HS-27A (cell line): ENCODE data around the gene ASPDH.
"Not testable (repeated sequence)": the region's sequence is repeated elsewhere in the genome, so short reads cannot be mapped to it uniquely, and the experiment has no call there.

ENCODE experiments used
- DNase-seq: peaks from one replicate; pipeline ENCODE4 v3.0.0-alpha.2; 2012; ENCODE audit warnings: low read depth, missing footprints

ASPDH gene

GRCh38 chr19:50547385-50548190 lies 33.9 kb upstream of the ASPDH start:
- no peak for DNase-seq

DNA sequence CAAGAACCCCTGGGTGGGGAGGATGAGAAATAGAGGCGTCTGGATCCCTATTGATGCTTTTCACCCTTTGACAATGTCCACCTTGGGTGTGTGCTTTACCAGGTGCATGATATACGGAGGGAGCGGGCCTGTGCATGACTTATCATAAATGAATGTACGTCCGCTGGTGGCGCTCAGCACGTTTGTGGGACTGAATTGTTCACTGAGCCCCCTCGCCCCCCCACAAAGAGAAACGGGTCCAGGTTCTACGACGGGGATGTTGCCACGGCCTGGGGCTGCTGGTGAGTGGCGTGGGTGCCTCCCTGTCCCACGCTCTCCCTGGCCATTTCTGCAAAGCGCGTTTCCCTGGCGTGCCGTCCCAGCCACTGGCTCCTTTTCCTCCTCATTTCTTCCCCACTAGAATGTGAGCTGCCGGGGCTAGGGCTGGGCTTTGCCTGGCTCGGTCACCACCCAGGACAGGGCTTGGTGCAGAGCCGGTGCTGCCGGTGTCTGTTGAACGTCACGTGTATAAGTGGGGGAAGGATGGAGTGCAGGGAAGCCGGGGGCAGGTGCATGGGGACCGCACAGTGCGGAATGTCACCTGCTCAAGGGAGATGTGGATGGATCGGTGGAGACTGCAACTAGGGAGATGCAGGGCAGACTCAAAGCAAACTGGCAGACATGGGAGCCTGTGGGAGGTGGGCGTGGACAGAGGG lies 33.0 kb upstream of the ASPDH start:
- DNase-seq, result no peak

DNA sequence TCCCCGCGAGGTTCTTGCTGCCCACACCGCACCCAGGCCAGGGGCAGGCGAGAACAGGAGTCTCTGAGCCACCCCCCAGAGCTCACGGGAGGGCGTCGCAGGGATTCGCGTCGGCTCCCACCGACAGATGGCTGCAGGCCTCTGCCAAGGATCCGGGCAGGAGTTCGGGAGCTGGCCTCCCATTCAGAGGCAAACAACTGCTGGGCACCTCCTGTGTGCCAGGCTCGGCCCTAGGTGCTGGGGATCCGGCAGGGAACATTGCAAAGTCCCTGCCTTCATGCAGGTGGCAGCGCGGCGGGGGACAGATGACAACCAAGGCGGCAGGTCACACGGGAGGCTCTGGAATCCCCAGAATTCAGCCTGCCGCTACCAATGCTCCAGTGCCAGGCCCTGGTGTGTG lies 29.2 kb upstream of the ASPDH start:
- DNase-seq, result no peak

DNA sequence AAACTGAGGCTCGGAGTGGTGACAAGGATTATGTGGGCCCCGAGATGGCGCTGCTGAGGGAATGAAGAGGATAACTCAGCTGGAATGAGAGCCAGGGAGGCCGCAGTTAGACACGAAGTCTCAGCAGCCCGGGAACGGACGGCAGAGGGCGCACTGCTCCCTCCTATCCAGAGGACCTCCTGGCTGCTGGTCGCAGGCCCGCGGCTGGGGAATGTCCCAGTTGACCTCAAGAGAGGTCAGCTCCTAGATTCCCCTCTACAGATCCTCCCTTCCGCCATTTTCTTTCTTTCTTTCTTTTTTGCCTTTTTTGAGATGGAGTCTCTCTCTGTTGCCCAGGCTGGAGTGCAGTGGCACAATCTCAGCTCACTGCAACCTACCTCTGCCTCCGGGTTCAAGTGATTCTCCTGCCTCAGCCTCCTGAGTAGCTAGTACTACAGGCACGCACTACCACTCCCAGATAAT lies 24.1 kb upstream of the ASPDH start:
- peak; percentile 43 for DNase-seq

DNA sequence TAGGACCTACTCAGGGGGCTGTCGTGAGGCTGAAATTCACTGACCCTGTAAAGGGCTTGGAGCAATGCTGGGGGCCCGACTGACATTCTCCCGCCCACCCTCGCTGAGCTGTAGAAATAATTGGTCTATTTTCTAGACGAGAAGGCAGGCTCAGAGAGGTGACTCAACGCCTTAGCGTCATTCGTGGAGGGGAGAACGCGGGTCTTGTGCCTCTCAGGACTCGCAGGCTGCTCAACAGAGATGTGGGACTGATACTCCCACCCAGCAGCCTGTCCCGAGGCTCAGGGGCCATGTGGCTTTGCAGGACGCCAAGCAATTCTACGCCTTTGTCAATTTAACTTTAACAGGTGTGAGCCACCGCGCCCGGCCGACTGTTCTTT lies 23.6 kb upstream of the ASPDH start:
- DNase-seq, result no peak

- DNase-seq, result no peak
Measured at GRCh38 chr19:50536662-50537305, 23.1 kb upstream of the ASPDH start.

DNA sequence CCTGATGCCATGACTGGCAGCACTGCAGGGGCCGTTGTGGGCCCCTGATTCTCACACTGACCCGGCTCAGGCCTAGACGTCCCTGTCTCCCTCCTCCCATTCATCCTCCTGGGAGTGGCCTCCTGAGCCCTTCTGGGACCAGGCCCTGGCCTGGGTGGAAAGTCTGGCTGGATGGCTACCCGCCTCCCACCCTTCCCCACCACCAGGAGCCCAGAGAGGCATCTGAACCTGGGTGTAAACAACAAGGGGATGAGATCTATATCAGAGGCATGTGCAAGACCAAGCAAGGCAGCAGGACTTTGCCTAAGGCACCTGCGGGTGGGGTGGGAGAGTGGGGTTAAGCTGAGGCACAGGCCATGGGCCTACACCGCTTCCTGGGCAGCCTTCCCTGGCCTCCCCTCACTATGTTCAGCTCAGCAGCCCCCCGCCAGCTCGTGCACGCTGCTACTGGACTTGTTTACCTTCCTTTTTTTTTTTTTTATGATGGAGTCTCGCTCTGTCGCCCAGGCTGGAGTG lies 22.0 kb upstream of the ASPDH start:
- no peak for DNase-seq

- no peak for DNase-seq
Measured at GRCh38 chr19:50534478-50534877, 20.8 kb upstream of the ASPDH start.

- no peak for DNase-seq
Measured at GRCh38 chr19:50532952-50533351, 19.2 kb upstream of the ASPDH start.

- no peak for DNase-seq
Measured at GRCh38 chr19:50531171-50531612, 17.5 kb upstream of the ASPDH start.

DNA sequence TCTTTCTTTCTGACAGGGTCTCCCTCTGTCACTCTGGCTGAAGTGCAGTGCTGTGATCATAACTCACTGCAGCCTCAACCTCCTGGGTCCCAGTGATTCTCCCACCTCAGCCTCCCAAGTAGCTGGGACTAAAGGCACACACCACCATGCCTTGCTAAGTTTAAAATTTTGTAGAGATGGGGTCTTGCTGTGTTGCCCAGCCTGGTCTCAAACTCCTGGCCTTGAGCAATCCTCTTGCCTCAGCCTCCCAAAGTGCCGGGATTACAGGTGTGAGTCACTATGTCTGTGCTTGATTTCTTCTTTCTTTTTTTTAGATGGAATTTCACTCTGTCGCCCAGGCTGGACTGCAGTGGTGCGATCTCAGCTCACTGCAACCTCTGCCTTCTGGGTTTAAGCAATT lies 14.3 kb upstream of the ASPDH start:
- DNase-seq, result not testable (repeated sequence)

- no peak for DNase-seq
Measured at GRCh38 chr19:50522881-50523280, 9.2 kb upstream of the ASPDH start.

- no peak for DNase-seq
Measured at GRCh38 chr19:50520822-50521465, 7.2 kb upstream of the ASPDH start.

GRCh38 chr19:50519006-50519575 lies 5.4 kb upstream of the ASPDH start:
- DNase-seq, result no peak

GRCh38 chr19:50518091-50519005 lies 4.6 kb upstream of the ASPDH start:
- no peak for DNase-seq

DNA sequence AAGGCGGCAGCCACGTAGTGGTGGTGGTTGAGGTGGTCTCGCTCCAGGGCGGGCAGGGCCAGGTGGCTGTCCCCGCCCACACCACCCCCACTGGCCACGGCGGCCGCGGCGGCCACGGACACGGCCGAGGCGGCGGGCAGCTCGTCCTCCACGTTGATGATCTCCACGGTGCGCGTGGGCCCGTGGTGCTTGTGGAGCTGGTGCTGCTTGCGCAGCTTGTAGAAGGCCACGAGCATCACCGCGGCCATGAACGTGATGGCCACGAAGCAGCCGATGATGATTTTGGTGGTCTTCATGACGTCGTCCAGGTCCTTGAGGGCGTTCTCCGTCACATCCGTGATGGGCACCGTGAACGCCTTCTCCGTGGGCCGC lies 4.0 kb upstream of the ASPDH start:
- no peak for DNase-seq

GRCh38 chr19:50516964-50517703 lies 3.4 kb upstream of the ASPDH start:
- DNase-seq, result no peak

DNA sequence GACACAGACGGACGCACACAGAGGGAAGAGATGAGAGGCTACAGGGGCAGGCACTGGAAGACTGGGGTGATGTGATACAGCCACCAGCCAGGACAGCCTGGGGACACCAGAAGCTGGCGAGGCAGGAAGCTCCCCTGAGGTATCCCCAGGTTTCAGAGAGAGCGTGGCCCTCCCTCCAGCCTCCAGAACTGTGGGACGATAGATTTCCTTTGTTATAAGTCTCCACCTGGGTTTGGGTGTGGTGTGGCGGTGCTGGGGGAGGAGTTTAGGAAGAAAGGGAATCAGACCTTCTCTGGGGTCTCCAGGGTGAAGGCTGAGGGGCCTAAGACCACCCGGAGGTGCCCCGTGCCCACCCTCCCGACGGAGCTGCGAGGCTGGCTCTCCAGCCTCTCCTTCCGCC lies 2.7 kb upstream of the ASPDH start:
- DNase-seq, result no peak

DNA sequence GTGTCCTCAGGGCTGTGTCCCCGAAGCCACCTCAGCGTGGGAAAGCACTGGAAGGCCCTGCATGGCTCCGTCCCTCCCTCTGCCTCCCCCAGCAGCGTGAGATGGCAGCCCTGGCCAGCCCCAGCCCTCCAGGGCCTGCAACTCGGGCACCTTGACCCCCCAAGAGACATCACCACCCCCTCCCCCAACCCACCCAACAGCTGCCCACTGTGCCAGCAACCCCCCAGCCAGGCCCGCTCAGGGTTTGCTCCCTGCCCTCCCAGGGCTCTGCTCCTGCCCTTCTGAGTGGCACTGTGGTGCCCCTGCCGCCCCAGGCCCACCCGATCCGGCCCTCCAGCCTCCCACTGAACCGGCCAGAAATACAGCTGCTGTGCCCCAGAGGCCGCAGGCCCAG lies 1.5 kb upstream of the ASPDH start:
- DNase-seq, result no peak
